A549 (cell line): ENCODE data around the gene TMEM44. TPM values are rescaled to one million over a fixed set of nuclear protein-coding genes. Genes with fewer than 3 reads are reported as not detected.

ENCODE experiments used
- ATAC-seq, 2 experiments: fragments of 200-7000 bp in 1 of 2; fragments of >200 bp in 1 of 2; cut with Nextera tagmentation in 1 of 2; cut with Tn5 transposase in 1 of 2; 3 replicates each; pipeline versions ENCODE4 v1.8.0 to v1.9.1; 2018 to 2020; ENCODE audit warnings: mild to moderate bottlenecking in 1 of 2, moderate library complexity in 1 of 2
- CTCF ChIA-PET: fragments of 300-600 bp; sonication (Branson Sonifier 250); formaldehyde crosslinking; extraction: SDS; loops from one replicate; lab custom pipeline; 2021; ENCODE audit warnings: antibody characterized with exemption, inconsistent platforms; lab: Yijun Ruan, JAX
- POLR2A ChIA-PET: fragments of 350-600 bp; formaldehyde crosslinking; extraction: SDS; loops from one replicate; lab custom pipeline; 2021; ENCODE audit warnings: antibody characterized with exemption, inconsistent platforms; lab: Yijun Ruan, JAX
- DNase-seq, 2 experiments: peaks; one replicate each; pipeline versions ENCODE4 v3.0.0 to v3.0.0-alpha.2; 2011 to 2016; ENCODE audit warnings: low read depth in 1 of 2, low spot score in 1 of 2
- FAIRE-seq: peaks from 2 replicates; lab custom pipeline; 2011; peaks lifted over from hg19 to GRCh38; lab: Jason Lieb, UNC
- H3K27ac ChIP-seq, 2 experiments: fragments of >200 bp; sonication (Bioruptor Twin); formaldehyde crosslinking; 3 replicates each; pipeline ENCODE4 v1.5.1; 2016 to 2017
- H3K4me1 ChIP-seq: fragments of >200 bp; sonication (Bioruptor Twin); formaldehyde crosslinking; 3 replicates; pipeline ENCODE4 v1.6.1; 2016
- H3K4me2 ChIP-seq: fragments of >200 bp; sonication (Bioruptor Twin); formaldehyde crosslinking; 3 replicates; pipeline ENCODE4 v1.6.1; 2016
- H3K4me3 ChIP-seq: fragments of >200 bp; sonication (Bioruptor Twin); formaldehyde crosslinking; 3 replicates; pipeline ENCODE4 v1.5.1; 2016
- H3K9me3 ChIP-seq: fragments of >200 bp; sonication (Bioruptor Twin); formaldehyde crosslinking; 3 replicates; pipeline ENCODE4 v1.6.1; 2016
- BCL3 ChIP-seq: fragments of >200 bp; sonication (Bioruptor Twin); formaldehyde crosslinking; IDR thresholded peaks from 3 replicates; pipeline ENCODE4 v1.6.1; 2016
- CEBPB ChIP-seq, 2 experiments: fragments of >200 bp in 1 of 2; sonication (Bioruptor Twin) in 1 of 2; formaldehyde crosslinking in 1 of 2; IDR thresholded peaks; 2 replicates each; pipeline ENCODE4 v1.6.1; 2012 to 2016
- CHD4 ChIP-seq: fragments of 200-600 bp; sonication (generic); IDR thresholded peaks from 2 replicates; pipeline ENCODE4 v1.6.1; 2016; ENCODE audit warnings: antibody characterized with exemption, mild to moderate bottlenecking, borderline replicate concordance
- EHF ChIP-seq: fragments of 250-450 bp; sonication (Bioruptor Pico); IDR thresholded peaks from 2 replicates; pipeline ENCODE4 v1.5.0; 2020; ENCODE audit warnings: mild to moderate bottlenecking
- EHMT2 ChIP-seq: fragments of 200-600 bp; sonication (generic); IDR thresholded peaks from 2 replicates; pipeline ENCODE4 v1.6.1; 2016; ENCODE audit warnings: antibody characterized with exemption, low read depth, mild to moderate bottlenecking, moderate library complexity
- EP300 ChIP-seq, 2 experiments: fragments of >200 bp; sonication (Bioruptor Twin); formaldehyde crosslinking; IDR thresholded peaks; 2 replicates in 1 of 2; 3 replicates in 1 of 2; pipeline ENCODE4 v1.6.1; 2016 to 2017
- ESRRA ChIP-seq: fragments of 150-350 bp; IDR thresholded peaks from 2 replicates; pipeline ENCODE4 v1.6.1; 2014; ENCODE audit warnings: mild to moderate bottlenecking, low read length, borderline replicate concordance
- FOSB ChIP-seq: fragments of 250-450 bp; sonication (Bioruptor Pico); IDR thresholded peaks from 2 replicates; pipeline ENCODE4 v1.5.0; 2020; ENCODE audit warnings: mild to moderate bottlenecking, moderate library complexity
- FOXS1 ChIP-seq: fragments of 250-450 bp; sonication (Bioruptor Pico); IDR thresholded peaks from 2 replicates; pipeline ENCODE4 v1.5.0; 2020; ENCODE audit warnings: mild to moderate bottlenecking, moderate library complexity
- HMGXB4 ChIP-seq: fragments of 250-450 bp; sonication (Bioruptor Pico); IDR thresholded peaks from 2 replicates; pipeline ENCODE4 v1.5.0; 2021; ENCODE audit warnings: mild to moderate bottlenecking, moderate library complexity, borderline replicate concordance
- HOXB13 ChIP-seq: fragments of 250-450 bp; sonication (Bioruptor Pico); IDR thresholded peaks from 2 replicates; pipeline ENCODE4 v1.5.0; 2020; ENCODE audit warnings: low read depth, mild to moderate bottlenecking, moderate library complexity
- HOXB5 ChIP-seq: fragments of 250-450 bp; sonication (Bioruptor Pico); IDR thresholded peaks from 2 replicates; pipeline ENCODE4 v1.5.0; 2020; ENCODE audit warnings: mild to moderate bottlenecking, moderate library complexity
- JUNB ChIP-seq: fragments of >200 bp; sonication (Bioruptor Twin); formaldehyde crosslinking; IDR thresholded peaks from 2 replicates; pipeline ENCODE4 v1.6.1; 2016
- KDM5A ChIP-seq: fragments of 200-600 bp; sonication (generic); IDR thresholded peaks from 2 replicates; pipeline ENCODE4 v1.6.1; 2016; ENCODE audit warnings: antibody characterized with exemption, mild to moderate bottlenecking
- PBX3 ChIP-seq: IDR thresholded peaks from 2 replicates; pipeline ENCODE4 v1.6.1; 2012
- PHF8 ChIP-seq: fragments of 200-600 bp; sonication (generic); IDR thresholded peaks from 2 replicates; pipeline ENCODE4 v1.6.1; 2016; ENCODE audit warnings: low read depth, mild to moderate bottlenecking, antibody characterized with exemption, moderate library complexity, borderline replicate concordance
- RCOR1 ChIP-seq: fragments of 150-350 bp; IDR thresholded peaks from 2 replicates; pipeline ENCODE4 v1.6.1; 2014; ENCODE audit warnings: antibody characterized with exemption, low read length, low read depth
- RFX5 ChIP-seq: fragments of 450-650 bp; IDR thresholded peaks from 2 replicates; pipeline ENCODE4 v1.7.1; 2014; ENCODE audit warnings: antibody characterized with exemption, mild to moderate bottlenecking, moderate library complexity
- RNF2 ChIP-seq: fragments of 200-600 bp; sonication (generic); IDR thresholded peaks from 2 replicates; pipeline ENCODE4 v1.6.1; 2016; ENCODE audit warnings: low read depth, mild to moderate bottlenecking, antibody characterized with exemption, moderate library complexity, borderline replicate concordance
- SREBF2 ChIP-seq: fragments of 450-650 bp; IDR thresholded peaks from 2 replicates; pipeline ENCODE4 v1.6.1; 2014; ENCODE audit warnings: mild to moderate bottlenecking, moderate library complexity
- TFCP2L1 ChIP-seq: fragments of 250-450 bp; sonication (Bioruptor Pico); IDR thresholded peaks from 2 replicates; pipeline ENCODE4 v1.5.0; 2021; ENCODE audit warnings: mild to moderate bottlenecking
- ZNF302 ChIP-seq: fragments of 250-450 bp; sonication (Bioruptor Pico); IDR thresholded peaks from 2 replicates; pipeline ENCODE4 v1.9.0; 2021; ENCODE audit warnings: inconsistent platforms, mild to moderate bottlenecking, moderate library complexity
- WGBS: methylation state at CpG from one replicate; pipeline ENCODE4 v1.1.6; 2017; ENCODE audit errors: missing lambda C conversion rate; 5-methylcytosine and 5-hydroxymethylcytosine counted together
- polyA plus RNA-seq, 4 experiments: library from polyadenylated mRNA; depleted of rRNA in 3 of 4; stranded (reverse); fragments of >200 nt; fragmentation: RNase III in 1 of 4; extraction: RNeasy Plus Mini Kit Qiagen cat#74134 plus additional on column Dnase treatment in 1 of 4; gene quantifications; 2 replicates in 3 of 4; 3 replicates in 1 of 4; pipeline ENCODE4 v1.2.3, GENCODE V29; 2011 to 2017
- TF ChIP-seq, protein P1 (sequence below): fragments of 250-450 bp; sonication (Bioruptor Pico); IDR thresholded peaks from 2 replicates; pipeline ENCODE4 v1.5.0; 2020; ENCODE audit warnings: low read depth, mild to moderate bottlenecking, moderate library complexity

TMEM44 gene
- polyA plus RNA-seq, 2 of the 4 experiments (the other 2 are of a cell fraction), result 16.0 to 17.0 TPM

- TF ChIP-seq JUNB, result no peak
- TF ChIP-seq HOXB5 (CRISPR knock-in tag), result no peak
- no peak for TF ChIP-seq EP300 (IDR thresholded peaks at IDR 0.05)
- no peak for TF ChIP-seq PBX3
- no peak for TF ChIP-seq ESRRA
These were observed 92.8 kb downstream of the TMEM44 start (continued) for GRCh38 chr3:194540274-194540905.

DNA sequence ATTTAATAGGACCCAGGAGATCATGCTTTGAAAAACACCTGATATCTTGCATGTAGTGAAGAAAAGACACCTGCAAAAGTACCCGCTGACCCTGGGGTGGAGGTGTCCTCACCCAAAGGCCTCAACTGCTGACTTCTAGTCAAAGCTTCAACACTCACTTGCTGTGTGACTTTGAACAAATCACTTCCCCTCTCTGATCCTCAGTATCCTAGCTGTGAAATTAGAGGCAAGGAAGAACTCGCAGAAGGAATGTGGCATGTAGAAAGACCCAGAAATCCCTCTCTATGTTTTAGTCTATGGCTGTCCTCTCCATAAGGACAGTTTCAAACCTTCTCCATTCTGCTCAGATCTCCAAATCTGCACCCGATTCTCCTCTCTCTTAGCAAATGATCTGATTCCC lies 93.7 kb downstream of the TMEM44 start:
- no peak for DNase-seq
- WGBS, result 98% methylated on average over 3 of the region's 3 CpGs
- no peak overlapping the region for H3K4me2 ChIP-seq
- CTCF ChIA-PET, result interaction anchor here (0.7 kb wide), 1 partner anchor 34 kb away, joined by 3 read pairs; no protein-coding TSS in a partner anchor
- no peak overlapping the region for H3K27ac ChIP-seq
- POLR2A ChIA-PET, result no interaction called here
- TF ChIP-seq TFCP2L1 (CRISPR knock-in tag) (no peak), EHF (no peak), HOXB5 (CRISPR knock-in tag) (no peak), RCOR1 (no peak), PBX3 (no peak), CHD4 (no peak), SREBF2 (no peak), FOXS1 (no peak), RNF2 (no peak), FOSB (CRISPR knock-in tag) (no peak), RFX5 (no peak), ZNF302 (CRISPR knock-in tag) (no peak), BCL3 (no peak), HMGXB4 (no peak), CEBPB (IDR thresholded peaks at IDR 0.05) (no peak), HOXB13 (no peak), KDM5A (no peak), PHF8 (no peak), EHMT2 (no peak)
- TF ChIP-seq, protein P1, sequence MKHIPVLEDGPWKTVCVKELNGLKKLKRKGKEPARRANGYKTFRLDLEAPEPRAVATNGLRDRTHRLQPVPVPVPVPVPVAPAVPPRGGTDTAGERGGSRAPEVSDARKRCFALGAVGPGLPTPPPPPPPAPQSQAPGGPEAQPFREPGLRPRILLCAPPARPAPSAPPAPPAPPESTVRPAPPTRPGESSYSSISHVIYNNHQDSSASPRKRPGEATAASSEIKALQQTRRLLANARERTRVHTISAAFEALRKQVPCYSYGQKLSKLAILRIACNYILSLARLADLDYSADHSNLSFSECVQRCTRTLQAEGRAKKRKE (CRISPR knock-in tag), result no peak
- H3K4me3 ChIP-seq, result no peak overlapping the region
- peaks cover 22% of the 10 kb centered on the region for H3K4me1 ChIP-seq
- H3K9me3 ChIP-seq, result peaks cover 6% of the 10 kb centered on the region
- no peak for FAIRE-seq
- no peak for ATAC-seq
